CD4-positive, CD25-positive, alpha-beta regulatory T cell (primary cell): ENCODE data around the gene A2ML1. TPM values are rescaled to one million over a fixed set of nuclear protein-coding genes. Genes with fewer than 3 reads are reported as not detected.
"Not testable (repeated sequence)": the region's sequence is repeated elsewhere in the genome, so short reads cannot be mapped to it uniquely, and the experiment has no call there.

Source experiments
- ATAC-seq, 2 donors: fragments of 150-1000 bp; cut with Tn5 transposase; one replicate each; pipeline ENCODE4 v1.10.0; 2021; ENCODE audit warnings: low read depth in 2 of 2, moderate number of reproducible peaks in 2 of 2, moderate library complexity in 1 of 2
- DNase-seq, 3 donors: peaks; one replicate each; pipeline versions ENCODE4 v3.0.0 to v3.0.0-alpha.2; 2012 to 2022; ENCODE audit warnings: mixed read lengths in 1 of 3
- H3K27ac ChIP-seq: one replicate; pipeline ENCODE4 v1.7.0; 2013; ENCODE audit warnings: mild to moderate bottlenecking, low read length; ENCODE audit not compliant: insufficient read depth, poor library complexity, severe bottlenecking
- H3K27me3 ChIP-seq: one replicate; pipeline ENCODE4 v1.7.0; 2013; ENCODE audit warnings: low read length; ENCODE audit not compliant: control insufficient read depth, insufficient read depth
- H3K36me3 ChIP-seq: one replicate; pipeline ENCODE4 v1.7.0; 2013; ENCODE audit warnings: mild to moderate bottlenecking, low read length, moderate library complexity; ENCODE audit not compliant: control insufficient read depth, insufficient read depth
- H3K4me1 ChIP-seq: 2 replicates; pipeline ENCODE4 v1.7.0; 2013; ENCODE audit warnings: mild to moderate bottlenecking, low read length; ENCODE audit not compliant: insufficient read depth, control insufficient read depth, poor library complexity, severe bottlenecking
- H3K4me3 ChIP-seq: one replicate; pipeline ENCODE4 v1.7.0; 2013; ENCODE audit warnings: low read depth, mild to moderate bottlenecking, low read length, moderate library complexity
- H3K9me3 ChIP-seq, 2 experiments: 1 replicate in 1 of 2; 2 replicates in 1 of 2; pipeline ENCODE4 v1.7.0; 2013; ENCODE audit warnings: low read length in 2 of 2, mild to moderate bottlenecking in 1 of 2, moderate library complexity in 1 of 2; ENCODE audit not compliant: control insufficient read depth in 2 of 2
- H3K27ac Mint-ChIP-seq, 3 donors: one replicate each; pipeline ENCODE4 v1.8.0; 2020 to 2022; ENCODE audit warnings: mild to moderate bottlenecking in 3 of 3, mixed read lengths in 3 of 3, moderate library complexity in 2 of 3
- H3K27me3 Mint-ChIP-seq: one replicate; pipeline ENCODE4 v1.8.0; 2022; ENCODE audit warnings: mild to moderate bottlenecking, mixed read lengths
- H3K36me3 Mint-ChIP-seq: one replicate; pipeline ENCODE4 v1.8.0; 2020; ENCODE audit warnings: mixed read lengths
- H3K4me1 Mint-ChIP-seq, 4 donors: one replicate each; pipeline ENCODE4 v1.8.0; 2020 to 2022; ENCODE audit warnings: mixed read lengths in 4 of 4, mild to moderate bottlenecking in 1 of 4
- H3K4me3 Mint-ChIP-seq, 4 donors: one replicate each; pipeline ENCODE4 v1.8.0; 2020 to 2022; ENCODE audit warnings: mild to moderate bottlenecking in 4 of 4, mixed read lengths in 4 of 4, moderate library complexity in 3 of 4
- H3K9me3 Mint-ChIP-seq, 7 donors: one replicate each; pipeline ENCODE4 v1.8.0; 2020 to 2022; ENCODE audit warnings: mixed read lengths in 7 of 7, mild to moderate bottlenecking in 3 of 7, moderate library complexity in 2 of 7
- polyA plus RNA-seq, 4 donors: library from polyadenylated mRNA; unstranded; fragments of 300-500 nt; fragmentation: Illumina TruSeq; gene quantifications; one replicate each; pipeline ENCODE4 v1.2.3, GENCODE V29; 2021
- total RNA-seq: library from RNA; stranded (reverse); gene quantifications from one replicate; pipeline ENCODE4 v1.2.3, GENCODE V29; 2022

The A2ML1 gene
- total and polyA plus RNA-seq, 5 donors from 2014 or later = not detected

DNA sequence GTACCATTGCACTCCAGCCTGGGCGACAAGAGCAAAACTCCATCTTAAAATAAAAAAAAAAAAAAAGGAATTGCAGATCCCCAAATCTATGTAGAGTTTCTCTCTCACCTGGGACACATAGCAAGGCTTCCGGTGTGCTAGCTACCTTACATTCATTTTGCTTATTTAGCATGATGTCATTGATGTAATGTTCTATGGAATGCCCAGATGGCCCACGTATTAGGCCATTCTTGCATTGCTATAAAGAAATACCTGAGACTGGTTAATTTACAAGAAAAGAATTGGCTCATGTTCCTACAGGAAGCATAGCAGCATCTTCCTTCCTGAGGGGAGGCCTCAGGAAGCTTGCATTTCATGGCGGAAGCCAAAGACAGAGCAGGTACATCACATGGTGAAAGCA lies 36.9 kb upstream of the A2ML1 start:
- no peaks in the 10 kb centered on the region for H3K27me3 ChIP-seq
- Mint-ChIP-seq H3K27me3 (no peaks in the 10 kb centered on the region), H3K4me1 (peaks cover 0 to 5% (median 2%) of the 10 kb centered on the region in 4 donors), H3K36me3 (no peaks in the 10 kb centered on the region), H3K27ac (no peak overlapping the region), H3K4me3 (no peak overlapping the region), H3K9me3 (peaks cover 0 to 2% (median 0%) of the 10 kb centered on the region in 7 donors)
- H3K36me3 ChIP-seq = no peaks in the 10 kb centered on the region
- H3K27ac ChIP-seq = no peak overlapping the region
- DNase-seq = no peak
- H3K4me3 ChIP-seq = no peak overlapping the region
- no peaks in the 10 kb centered on the region for H3K4me1 ChIP-seq
- H3K9me3 ChIP-seq = no peaks in the 10 kb centered on the region
- ATAC-seq = no peak

DNA sequence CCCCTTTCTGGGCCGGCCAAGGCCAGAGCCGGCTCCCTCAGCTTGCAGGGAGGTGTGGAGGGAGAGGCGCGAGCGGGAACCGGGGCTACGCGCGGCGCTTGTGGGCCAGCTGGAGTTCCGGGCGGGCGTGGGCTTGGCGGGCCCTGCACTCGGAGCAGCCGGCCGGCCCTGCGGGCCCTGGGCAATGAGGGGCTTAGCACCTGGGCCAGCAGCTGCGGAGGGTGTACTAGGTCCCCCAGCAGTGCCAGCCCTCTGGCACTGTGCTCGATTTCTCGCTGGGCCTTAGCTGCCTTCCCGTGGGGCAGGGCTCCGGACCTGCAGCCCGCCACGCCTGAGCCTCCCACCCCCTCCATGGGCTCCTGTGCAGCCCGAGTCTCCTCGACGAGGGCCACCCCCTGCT lies 35.2 kb upstream of the A2ML1 start:
- H3K4me1 Mint-ChIP-seq, DNase-seq, H3K4me1 ChIP-seq, H3K4me3 ChIP-seq, ATAC-seq, H3K27me3 ChIP-seq, H3K9me3 ChIP-seq, H3K27ac Mint-ChIP-seq, H3K27ac ChIP-seq, H3K36me3 Mint-ChIP-seq, H3K27me3 Mint-ChIP-seq, H3K36me3 ChIP-seq, H3K4me3 Mint-ChIP-seq, H3K9me3 Mint-ChIP-seq: not testable (repeated sequence)

GRCh38 chr12:8788706-8789105 lies 33.7 kb upstream of the A2ML1 start:
- not testable (repeated sequence) for H3K36me3 Mint-ChIP-seq, H3K4me1 ChIP-seq, H3K27me3 Mint-ChIP-seq, H3K36me3 ChIP-seq, H3K9me3 ChIP-seq, ATAC-seq, H3K27ac ChIP-seq, H3K9me3 Mint-ChIP-seq, DNase-seq, H3K27me3 ChIP-seq, H3K4me1 Mint-ChIP-seq
- peak overlapping the region; percentile 40 to 90 (median 76) for H3K4me3 Mint-ChIP-seq
- H3K27ac Mint-ChIP-seq = peak overlapping the region in 1 of 3 donors; percentile 62
- H3K4me3 ChIP-seq = peak overlapping the region; percentile 32

DNA sequence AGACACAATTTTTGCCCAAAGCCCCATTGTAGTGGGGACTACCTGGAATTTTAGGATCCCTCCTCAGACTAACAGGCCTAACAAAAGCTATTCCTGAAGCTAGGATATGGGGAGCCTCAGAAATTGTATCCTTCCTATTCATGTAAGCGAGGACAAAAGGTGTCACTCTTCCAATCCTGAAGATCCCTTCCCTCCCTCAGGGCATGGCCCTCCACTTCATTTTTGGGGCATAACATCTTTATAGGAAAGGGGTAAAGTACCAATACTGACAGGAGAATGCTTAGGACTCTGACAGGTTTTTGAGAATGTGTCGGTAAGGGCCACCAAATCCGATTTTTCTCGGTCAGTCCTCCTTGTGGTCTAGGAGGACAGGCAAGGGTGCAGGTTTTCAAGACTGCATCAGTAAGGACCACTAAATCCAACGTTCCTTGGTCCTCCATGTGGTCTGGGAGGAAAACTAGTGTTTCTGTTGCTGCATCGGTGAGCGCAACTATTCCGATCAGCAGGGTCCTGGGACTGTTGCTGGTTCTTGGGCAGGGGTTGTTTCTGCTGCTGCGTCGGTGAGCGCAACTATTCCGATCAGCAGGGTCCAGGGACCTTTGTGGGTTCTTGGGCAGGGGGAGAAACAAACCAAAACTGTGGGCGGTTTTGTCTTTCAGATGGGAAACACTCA lies 32.9 kb upstream of the A2ML1 start:
- not testable (repeated sequence) for DNase-seq, H3K9me3 Mint-ChIP-seq, H3K4me3 ChIP-seq, H3K9me3 ChIP-seq, H3K4me1 ChIP-seq, H3K27me3 Mint-ChIP-seq, H3K36me3 ChIP-seq, H3K27ac Mint-ChIP-seq, H3K27me3 ChIP-seq, H3K27ac ChIP-seq, H3K36me3 Mint-ChIP-seq, H3K4me1 Mint-ChIP-seq, ATAC-seq
- peak overlapping the region in 3 of 4 donors; percentile 67 to 90 (median 86) for H3K4me3 Mint-ChIP-seq

- not testable (repeated sequence) for H3K27ac Mint-ChIP-seq, H3K4me3 ChIP-seq, H3K27ac ChIP-seq, H3K4me1 ChIP-seq, H3K36me3 Mint-ChIP-seq, H3K4me3 Mint-ChIP-seq, ATAC-seq, H3K9me3 ChIP-seq, H3K9me3 Mint-ChIP-seq, DNase-seq, H3K27me3 Mint-ChIP-seq, H3K27me3 ChIP-seq, H3K4me1 Mint-ChIP-seq, H3K36me3 ChIP-seq
These were observed 29.2 kb upstream of the A2ML1 start for GRCh38 chr12:8793226-8793625.

DNA sequence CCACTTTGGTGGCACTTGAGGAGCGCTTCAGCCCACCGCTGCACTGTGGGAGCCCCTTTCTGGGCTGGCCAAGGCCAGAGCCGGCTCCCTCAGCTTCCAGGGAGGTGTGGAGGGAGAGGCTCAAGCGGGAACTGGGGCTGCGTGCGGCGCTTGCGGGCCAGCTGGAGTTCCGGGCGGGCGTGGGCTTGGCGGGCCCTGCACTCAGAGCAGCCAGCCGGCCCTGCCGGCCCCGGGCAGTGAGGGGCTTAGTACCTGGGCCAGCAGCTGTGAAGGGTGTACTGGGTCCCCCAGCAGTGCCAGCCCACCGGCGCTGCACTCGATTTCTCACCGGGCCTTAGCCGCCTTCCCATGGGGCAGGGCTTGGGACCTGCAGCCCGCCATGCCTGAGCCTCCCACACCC lies 27.8 kb upstream of the A2ML1 start:
- H3K4me1 ChIP-seq, H3K4me3 Mint-ChIP-seq, H3K36me3 Mint-ChIP-seq, ATAC-seq, DNase-seq, H3K36me3 ChIP-seq, H3K9me3 Mint-ChIP-seq, H3K27me3 ChIP-seq, H3K4me3 ChIP-seq, H3K27ac Mint-ChIP-seq, H3K27ac ChIP-seq, H3K27me3 Mint-ChIP-seq, H3K4me1 Mint-ChIP-seq, H3K9me3 ChIP-seq: not testable (repeated sequence)

DNA sequence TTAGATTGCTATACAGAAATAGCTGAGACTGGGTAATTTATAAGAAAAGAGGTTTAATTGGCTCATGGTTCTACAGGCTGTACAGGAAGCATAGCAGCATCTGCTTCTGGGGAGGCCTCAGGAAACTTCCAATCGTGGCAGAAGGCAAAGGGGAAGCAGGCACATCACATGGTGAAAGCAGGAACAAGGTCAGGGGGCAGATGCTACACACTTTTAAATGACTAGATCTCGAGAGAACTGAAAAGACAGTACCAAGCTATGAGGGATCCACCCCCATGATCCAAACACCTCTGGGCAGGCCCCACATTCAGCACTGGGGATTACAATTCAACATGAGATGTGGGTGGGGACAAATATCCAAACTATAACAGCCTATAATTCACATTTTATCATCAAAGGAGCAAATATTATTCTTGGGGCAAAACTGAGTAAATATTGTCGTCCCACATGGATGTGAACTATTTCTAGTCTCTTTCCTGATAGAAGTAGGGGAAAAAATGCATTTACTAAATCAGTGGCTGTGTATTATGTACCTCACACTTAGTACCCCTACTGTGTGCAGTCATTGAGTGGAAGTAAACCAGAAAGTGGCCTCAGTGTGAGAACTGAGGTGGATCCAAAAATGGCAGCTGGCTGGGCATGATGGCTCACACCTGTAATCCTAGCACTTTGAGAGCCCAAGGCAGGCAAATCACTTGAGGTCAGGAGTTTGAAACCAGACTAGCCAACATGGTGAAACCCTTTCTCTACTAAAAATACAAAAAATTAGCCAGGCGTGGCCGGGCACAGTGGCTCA lies 25.4 kb upstream of the A2ML1 start:
- DNase-seq (no peak), ATAC-seq (no peak)
- Histone ChIP-seq H3K36me3 (no peaks in the 10 kb centered on the region), H3K4me1 (no peaks in the 10 kb centered on the region), H3K27ac (no peak overlapping the region), H3K4me3 (no peak overlapping the region), H3K27me3 (no peaks in the 10 kb centered on the region), H3K9me3 (no peaks in the 10 kb centered on the region)
- no peaks in the 10 kb centered on the region for H3K36me3 Mint-ChIP-seq
- no peak overlapping the region for H3K4me3 Mint-ChIP-seq
- peaks cover 0 to 10% (median 0%) of the 10 kb centered on the region in 7 donors for H3K9me3 Mint-ChIP-seq
- no peaks in the 10 kb centered on the region for H3K4me1 Mint-ChIP-seq
- no peaks in the 10 kb centered on the region for H3K27me3 Mint-ChIP-seq
- no peak overlapping the region for H3K27ac Mint-ChIP-seq

- H3K4me1 ChIP-seq, H3K27ac Mint-ChIP-seq, H3K4me3 Mint-ChIP-seq, H3K4me3 ChIP-seq, DNase-seq, H3K27me3 ChIP-seq, H3K9me3 ChIP-seq, H3K27ac ChIP-seq, H3K36me3 ChIP-seq, H3K36me3 Mint-ChIP-seq, H3K27me3 Mint-ChIP-seq, H3K4me1 Mint-ChIP-seq, ATAC-seq: not testable (repeated sequence)
- peaks cover 0 to 10% (median 0%) of the 10 kb centered on the region in 7 donors for H3K9me3 Mint-ChIP-seq
These were observed 21.2 kb upstream of the A2ML1 start for GRCh38 chr12:8801213-8801612.
